A549 treated with AZD2906 at 1 μM for 4 hours (cell line): ENCODE results near the gene P3R3URF. TPM values are rescaled to one million over a fixed set of nuclear protein-coding genes. Genes with fewer than 3 reads are reported as not detected.

Experiments
- total RNA-seq: library from RNA; stranded (reverse); fragments of 200-300 nt; extraction: Qiagen RNA extraction; gene quantifications from 5 replicates; pipeline ENCODE4 v1.2.3, GENCODE V29; 2022

P3R3URF gene
- total RNA-seq, result not detected in 5 replicates

GRCh38 chr1:46176211-46176865 lies at the start of gene P3R3URF:
P3R3URF (minus strand) TSS chr1:46176488; CDS start chr1:46176471, 17 bp downstream.

GRCh38 chr1:46197964-46198811 lies 21.9 kb upstream of the P3R3URF start, which contains the start of gene POMGNT1:
POMGNT1 (minus strand) TSS chr1:46198434; CDS start chr1:46197821, 613 bp downstream.

GRCh38 chr1:46174448-46175231 lies 1.6 kb downstream of the P3R3URF start, which contains the start of gene TSPAN1:
TSPAN1 (plus strand) TSS chr1:46175087; CDS start chr1:46181108, 6,021 bp downstream.

GRCh38 chr1:46132529-46133180 lies 43.6 kb downstream of the P3R3URF start, which contains the start of gene PIK3R3:
PIK3R3 (minus strand) TSS chr1:46132629; CDS start chr1:46131952, 677 bp downstream.

Other genes starting within 250 kb of the P3R3URF start
- gene PIK3R3, start 43.9 kb downstream of the P3R3URF start, total RNA-seq, result 1.3 to 2.0 TPM (median 1.5 TPM) in 5 replicates
- 1.5 to 3.8 TPM (median 2.6 TPM) in 5 replicates for gene TSPAN1, start 1.4 kb downstream of the P3R3URF start, total RNA-seq
- 38.0 to 45.8 TPM (median 41.7 TPM) in 5 replicates for gene POMGNT1, start 21.9 kb upstream of the P3R3URF start, total RNA-seq
- gene LURAP1, start 26.8 kb upstream of the P3R3URF start, total RNA-seq, result not detected in 5 replicates
- gene RAD54L, start 71.3 kb upstream of the P3R3URF start, total RNA-seq, result 9.5 to 11.5 TPM (median 11.1 TPM) in 5 replicates
- gene LRRC41, start 127.1 kb upstream of the P3R3URF start, total RNA-seq, result 36.6 to 42.8 TPM (median 41.8 TPM) in 5 replicates
- 383 to 522 TPM (median 404 TPM) in 5 replicates for gene UQCRH, start 127.2 kb upstream of the P3R3URF start, total RNA-seq
- 11.1 to 14.3 TPM (median 12.9 TPM) in 5 replicates for gene NSUN4, start 164.3 kb upstream of the P3R3URF start, total RNA-seq
- gene FAAH, start 217.8 kb upstream of the P3R3URF start, total RNA-seq, result 0.46 to 1.1 TPM (median 0.62 TPM) in 5 replicates